DMS53 treated with DMSO at 0.1 percent for 48 hours (cell line): Measurements from ENCODE around the gene CD38.

ENCODE experiments used
- DNase-seq: peaks from one replicate; lab custom pipeline; 2025; ENCODE audit not compliant: unreplicated experiment; lab: John Stamatoyannopoulos, UW

Gene CD38

GRCh38 chr4:15894921-15895916, 117.1 kb downstream of the CD38 start:
- no peak for DNase-seq

- DNase-seq: no peak
Observed at GRCh38 chr4:15897577-15897976, 119.4 kb downstream of the CD38 start.

GRCh38 chr4:15898902-15899301, 120.8 kb downstream of the CD38 start:
- DNase-seq: no peak

GRCh38 chr4:15899511-15899910, 121.4 kb downstream of the CD38 start:
- no peak for DNase-seq

- no peak for DNase-seq
Observed at GRCh38 chr4:15901007-15901406, 122.9 kb downstream of the CD38 start.

GRCh38 chr4:15901998-15902397, 123.9 kb downstream of the CD38 start:
- peak; percentile 19 for DNase-seq

GRCh38 chr4:15902746-15903145, 124.6 kb downstream of the CD38 start:
- no peak for DNase-seq
